OCI-LY7 (cell line): Measurements from ENCODE around the gene EPB42. TPM values are rescaled to one million over a fixed set of nuclear protein-coding genes. Genes with fewer than 3 reads are reported as not detected.

Experiments used
- BruUV-seq: library from RNA; stranded (reverse); fragments of 400-500 nt; replicated peaks from 2 replicates; lab custom pipeline; 2021; lab: Mats Ljungman, UMichigan
- CTCF ChIA-PET: fragments of 300-600 bp; sonication (Branson Sonifier 250); formaldehyde crosslinking; loops from one replicate; lab custom pipeline; 2022; ENCODE audit warnings: antibody characterized with exemption; ENCODE audit not compliant: unreplicated experiment; lab: Charles Lee
- POLR2A ChIA-PET: fragments of 300-600 bp; sonication (Branson Sonifier 250); formaldehyde crosslinking; loops from one replicate; lab custom pipeline; 2022; ENCODE audit warnings: antibody characterized with exemption; lab: Charles Lee
- DNase-seq: peaks from one replicate; pipeline ENCODE4 v3.0.0-alpha.2; 2015; ENCODE audit warnings: low spot score
- H2AFZ ChIP-seq: fragments of 200-600 bp; sonication (generic), shearing (Covaris generic); 2 replicates; pipeline ENCODE4 v1.6.1; 2014; ENCODE audit warnings: mild to moderate bottlenecking, antibody characterized with exemption, low read length, moderate library complexity
- H3K27ac ChIP-seq: fragments of 200-600 bp; sonication (generic); 2 replicates; pipeline ENCODE4 v1.5.1; 2014; ENCODE audit warnings: mixed run types, low read depth, mild to moderate bottlenecking, moderate library complexity, low read length, inconsistent platforms; ENCODE audit not compliant: poor library complexity, severe bottlenecking
- H3K36me3 ChIP-seq: fragments of 200-600 bp; sonication (generic); 2 replicates; pipeline ENCODE4 v1.6.1; 2014; ENCODE audit warnings: mild to moderate bottlenecking, antibody characterized with exemption, low read length, moderate library complexity, mixed read lengths; ENCODE audit not compliant: insufficient read depth
- H3K4me1 ChIP-seq: fragments of 200-600 bp; sonication (generic); 2 replicates; pipeline ENCODE4 v1.5.1; 2014; ENCODE audit warnings: mild to moderate bottlenecking, low read length; ENCODE audit not compliant: insufficient read depth, poor library complexity, severe bottlenecking
- H3K4me2 ChIP-seq: fragments of 200-600 bp; sonication (generic); 2 replicates; pipeline ENCODE4 v1.6.1; 2014; ENCODE audit warnings: mild to moderate bottlenecking, low read length
- H3K4me3 ChIP-seq: fragments of 200-600 bp; sonication (generic); 2 replicates; pipeline ENCODE4 v1.5.1; 2014; ENCODE audit warnings: mild to moderate bottlenecking, low read depth, low read length; ENCODE audit not compliant: poor library complexity, severe bottlenecking
- H3K79me2 ChIP-seq: fragments of 200-600 bp; sonication (generic); 2 replicates; pipeline ENCODE4 v1.6.1; 2016; ENCODE audit warnings: low read depth, mild to moderate bottlenecking, low read length, moderate library complexity, mixed read lengths; ENCODE audit not compliant: insufficient read depth
- H3K9me2 ChIP-seq: fragments of 200-600 bp; sonication (generic); 2 replicates; pipeline ENCODE4 v1.6.1; 2016; ENCODE audit warnings: mild to moderate bottlenecking, low read length, mixed read lengths; ENCODE audit not compliant: insufficient read depth
- H3K9me3 ChIP-seq: fragments of 200-600 bp; sonication (generic); 2 replicates; pipeline ENCODE4 v1.6.1; 2014; ENCODE audit warnings: mild to moderate bottlenecking, mixed run types, low read length, mixed read lengths
- H4K20me1 ChIP-seq: fragments of 200-600 bp; sonication (generic); 2 replicates; pipeline ENCODE4 v1.6.1; 2014; ENCODE audit warnings: mild to moderate bottlenecking, antibody characterized with exemption, low read length, moderate library complexity, mixed read lengths; ENCODE audit not compliant: insufficient read depth
- EZH2phosphoT487 ChIP-seq: fragments of 200-600 bp; sonication (generic); IDR thresholded peaks from 2 replicates; pipeline ENCODE4 v1.6.1; 2018; ENCODE audit warnings: low read depth, borderline replicate concordance, mild to moderate bottlenecking, mixed run types, antibody characterized with exemption, low read length, moderate library complexity, mixed read lengths
- intact Hi-C: fragments of 100-400 bp; cut with micrococcal nuclease; formaldehyde crosslinking; loops from one replicate; pipeline ENCODE4 v1.10.0; 2022; ENCODE audit not compliant: unreplicated experiment
- total RNA-seq, 2 experiments: library from RNA; depleted of rRNA in 1 of 2; stranded (reverse); fragments of >200 nt in 1 of 2; shearing (Covaris generic) in 1 of 2; gene quantifications; 2 replicates each; pipeline ENCODE4 v1.2.3, GENCODE V29; 2014 to 2022
- TF ChIP-seq, protein P1 (sequence below): fragments of 200-600 bp; sonication (generic); conservative IDR thresholded peaks from 2 replicates; pipeline ENCODE4 v1.5.1; 2014; ENCODE audit warnings: mild to moderate bottlenecking, antibody characterized with exemption, low read length, moderate library complexity, mixed read lengths

EPB42 gene
- total RNA-seq, 2 experiments from 2014 or later = not detected

GRCh38 chr15:43230640-43231115 lies 9.9 kb upstream of the EPB42 start:
- Histone ChIP-seq H3K9me2 (no peaks in the 10 kb centered on the region), H2AFZ (no peak overlapping the region), H3K27ac (no peak overlapping the region), H3K4me1 (no peaks in the 10 kb centered on the region), H3K9me3 (no peaks in the 10 kb centered on the region), H3K4me2 (no peak overlapping the region), H3K36me3 (no peaks in the 10 kb centered on the region), H3K79me2 (no peaks in the 10 kb centered on the region), H4K20me1 (no peaks in the 10 kb centered on the region), H3K4me3 (no peak overlapping the region)
- no TSS peak for BruUV-seq
- POLR2A ChIA-PET = interaction anchor here (0.6 to 1.1 kb wide), 3 partner anchors 45 to 115 kb away, joined by 3 to 6 read pairs (median 3); no protein-coding TSS in a partner anchor
- no peak for DNase-seq
- intact Hi-C loops = no loop called here
- CTCF ChIA-PET = interaction anchor here (0.8 kb wide), 1 partner anchor 11 kb away, joined by 3 read pairs; no protein-coding TSS in a partner anchor
- no peak for TF ChIP-seq EZH2phosphoT487
- TF ChIP-seq, protein P1, sequence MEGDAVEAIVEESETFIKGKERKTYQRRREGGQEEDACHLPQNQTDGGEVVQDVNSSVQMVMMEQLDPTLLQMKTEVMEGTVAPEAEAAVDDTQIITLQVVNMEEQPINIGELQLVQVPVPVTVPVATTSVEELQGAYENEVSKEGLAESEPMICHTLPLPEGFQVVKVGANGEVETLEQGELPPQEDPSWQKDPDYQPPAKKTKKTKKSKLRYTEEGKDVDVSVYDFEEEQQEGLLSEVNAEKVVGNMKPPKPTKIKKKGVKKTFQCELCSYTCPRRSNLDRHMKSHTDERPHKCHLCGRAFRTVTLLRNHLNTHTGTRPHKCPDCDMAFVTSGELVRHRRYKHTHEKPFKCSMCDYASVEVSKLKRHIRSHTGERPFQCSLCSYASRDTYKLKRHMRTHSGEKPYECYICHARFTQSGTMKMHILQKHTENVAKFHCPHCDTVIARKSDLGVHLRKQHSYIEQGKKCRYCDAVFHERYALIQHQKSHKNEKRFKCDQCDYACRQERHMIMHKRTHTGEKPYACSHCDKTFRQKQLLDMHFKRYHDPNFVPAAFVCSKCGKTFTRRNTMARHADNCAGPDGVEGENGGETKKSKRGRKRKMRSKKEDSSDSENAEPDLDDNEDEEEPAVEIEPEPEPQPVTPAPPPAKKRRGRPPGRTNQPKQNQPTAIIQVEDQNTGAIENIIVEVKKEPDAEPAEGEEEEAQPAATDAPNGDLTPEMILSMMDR = no peak

DNA sequence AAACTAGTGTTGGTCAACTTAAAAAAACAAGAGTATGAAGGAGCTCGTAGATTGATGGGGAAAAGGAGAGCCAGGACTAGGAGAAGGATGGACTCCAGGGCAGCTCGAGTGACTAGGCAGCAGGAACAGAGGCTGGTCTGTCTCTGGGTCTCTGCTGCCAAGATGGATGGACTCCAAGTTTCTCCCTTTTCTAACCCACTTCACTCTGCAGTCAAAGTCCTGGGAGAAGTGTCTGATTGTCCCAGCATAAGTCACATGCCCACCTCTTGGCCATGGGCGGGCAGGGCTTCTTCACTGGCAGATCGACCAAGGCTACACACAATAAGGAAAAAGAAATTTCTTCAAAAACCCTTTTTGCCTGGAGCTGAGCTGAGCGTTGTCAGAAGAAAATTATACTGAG lies 9.2 kb upstream of the EPB42 start:
- intact Hi-C loops = no loop called here
- Histone ChIP-seq H3K79me2 (no peaks in the 10 kb centered on the region), H3K36me3 (no peaks in the 10 kb centered on the region), H3K9me3 (no peaks in the 10 kb centered on the region), H3K4me1 (no peaks in the 10 kb centered on the region), H3K4me2 (no peak overlapping the region), H3K9me2 (no peaks in the 10 kb centered on the region), H4K20me1 (no peaks in the 10 kb centered on the region), H3K27ac (no peak overlapping the region), H2AFZ (no peak overlapping the region), H3K4me3 (no peak overlapping the region)
- POLR2A ChIA-PET = interaction anchor here (0.6 to 1.3 kb wide), 2 partner anchors 55 to 114 kb away, joined by 4 to 6 read pairs; no protein-coding TSS in a partner anchor
- TF ChIP-seq, protein P1 = no peak
- TF ChIP-seq EZH2phosphoT487 = no peak
- BruUV-seq = no TSS peak
- CTCF ChIA-PET = interaction anchor here (0.8 kb wide), 1 partner anchor 12 kb away, joined by 3 read pairs; no protein-coding TSS in a partner anchor
- no peak for DNase-seq
